SK-N-SH treated with all-trans-retinoic acid at 6 μM for 48 hours (cell line): Measurements from ENCODE around the gene BRAT1.

Experiments
- ATAC-seq: fragments of 200-7000 bp; cut with Tn5 transposase; 3 replicates; pipeline ENCODE4 v1.9.1; 2020; ENCODE audit warnings: mild to moderate bottlenecking, moderate library complexity
- ARNTL ChIP-seq: fragments of 450-650 bp; formaldehyde crosslinking; IDR thresholded peaks from 2 replicates; pipeline ENCODE4 v1.5.0; 2020; ENCODE audit warnings: low read depth, mild to moderate bottlenecking, moderate library complexity, borderline replicate concordance
- BACH2 ChIP-seq: fragments of 250-450 bp; sonication (Bioruptor Pico); IDR thresholded peaks from 2 replicates; pipeline ENCODE4 v1.9.0; 2021; ENCODE audit warnings: mild to moderate bottlenecking, borderline replicate concordance
- ESRRG ChIP-seq: fragments of 250-450 bp; sonication (Bioruptor Pico); IDR thresholded peaks from 2 replicates; pipeline ENCODE4 v1.6.1; 2021; ENCODE audit warnings: mild to moderate bottlenecking
- GLIS3 ChIP-seq: fragments of 250-450 bp; sonication (Bioruptor Pico); IDR thresholded peaks from 2 replicates; pipeline ENCODE4 v1.5.0; 2020; ENCODE audit warnings: mild to moderate bottlenecking, moderate library complexity
- ISL1 ChIP-seq: fragments of 250-450 bp; sonication (Bioruptor Pico); IDR thresholded peaks from 2 replicates; pipeline ENCODE4 v2.1.2; 2022; ENCODE audit warnings: mild to moderate bottlenecking, moderate library complexity
- PPARA ChIP-seq: fragments of 250-450 bp; sonication (Bioruptor Pico); IDR thresholded peaks from 2 replicates; pipeline ENCODE4 v1.5.0; 2020; ENCODE audit warnings: mild to moderate bottlenecking, borderline replicate concordance
- RARB ChIP-seq: fragments of 250-450 bp; sonication (Bioruptor Pico); IDR thresholded peaks from 2 replicates; pipeline ENCODE4 v1.8.0; 2021; ENCODE audit warnings: mild to moderate bottlenecking, moderate library complexity
- SNAI2 ChIP-seq: fragments of 250-450 bp; sonication (Bioruptor Pico); IDR thresholded peaks from 2 replicates; pipeline ENCODE4 v1.5.0; 2020; ENCODE audit warnings: mild to moderate bottlenecking, moderate library complexity
- TOX ChIP-seq: fragments of 250-450 bp; sonication (Bioruptor Pico); IDR thresholded peaks from 2 replicates; pipeline ENCODE4 v1.8.0; 2021; ENCODE audit warnings: mild to moderate bottlenecking, moderate library complexity, borderline replicate concordance
- ZC3H10 ChIP-seq: fragments of 250-450 bp; sonication (Bioruptor Pico); IDR thresholded peaks from 2 replicates; pipeline ENCODE4 v1.5.1; 2021; ENCODE audit warnings: mild to moderate bottlenecking, moderate library complexity
- ZFP3 ChIP-seq: fragments of 250-450 bp; sonication (Bioruptor Pico); IDR thresholded peaks from 2 replicates; pipeline ENCODE4 v1.5.0; 2020; ENCODE audit warnings: mild to moderate bottlenecking, moderate library complexity
- ZFP30 ChIP-seq: fragments of 450-650 bp; formaldehyde crosslinking; IDR thresholded peaks from 2 replicates; pipeline ENCODE4 v1.5.0; 2022; ENCODE audit warnings: mild to moderate bottlenecking, moderate library complexity
- ZNF565 ChIP-seq: fragments of 450-650 bp; formaldehyde crosslinking; conservative IDR thresholded peaks from 2 replicates; pipeline ENCODE4 v1.5.0; 2020; ENCODE audit warnings: low read depth, mild to moderate bottlenecking, moderate library complexity
- ZNF8 ChIP-seq: fragments of 450-650 bp; formaldehyde crosslinking; IDR thresholded peaks from 2 replicates; pipeline ENCODE4 v1.5.0; 2020; ENCODE audit warnings: mild to moderate bottlenecking, moderate library complexity
- TF ChIP-seq, protein P1 (sequence below): fragments of 250-450 bp; sonication (Bioruptor Pico); IDR thresholded peaks from 2 replicates; pipeline ENCODE4 v1.5.1; 2020; ENCODE audit warnings: low read depth, mild to moderate bottlenecking, moderate library complexity
- TF ChIP-seq, protein P2 (sequence below): fragments of 250-450 bp; sonication (Bioruptor Pico); IDR thresholded peaks from 2 replicates; pipeline ENCODE4 v1.8.0; 2021; ENCODE audit warnings: low read depth, mild to moderate bottlenecking, moderate library complexity, borderline replicate concordance
- TF ChIP-seq, protein P3 (sequence below): fragments of 250-450 bp; sonication (Bioruptor Pico); IDR thresholded peaks from 2 replicates; pipeline ENCODE4 v1.5.1; 2021; ENCODE audit warnings: mild to moderate bottlenecking, moderate library complexity

Gene BRAT1

DNA sequence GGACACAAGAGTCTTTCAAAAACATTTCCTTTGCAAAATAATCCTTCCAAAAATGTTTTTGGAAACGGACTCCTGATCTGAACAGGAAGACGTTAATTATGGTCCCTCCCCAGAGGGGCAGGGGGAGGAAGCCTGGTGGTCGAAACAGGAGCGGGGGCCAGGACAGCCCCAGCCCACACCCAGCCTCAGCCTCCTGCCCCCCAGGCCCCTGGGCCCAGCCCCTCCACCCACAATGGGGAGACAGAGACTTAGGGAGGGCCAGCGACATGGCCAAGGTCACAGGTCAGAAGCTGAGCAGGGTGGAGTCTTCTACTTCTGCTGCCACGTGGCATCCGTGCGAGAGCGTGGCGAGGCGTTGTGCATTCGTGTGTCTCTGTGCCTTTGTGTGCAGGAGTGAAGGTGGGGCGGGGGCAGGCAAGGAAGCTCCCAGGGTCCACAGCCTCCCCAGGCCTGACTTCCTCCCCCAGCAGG, 65.1 kb downstream of the BRAT1 start:
- no peak for ATAC-seq
- TF ChIP-seq ZFP30 (CRISPR knock-in tag) (no peak), PPARA (CRISPR knock-in tag) (no peak)
- TF ChIP-seq, protein P1, sequence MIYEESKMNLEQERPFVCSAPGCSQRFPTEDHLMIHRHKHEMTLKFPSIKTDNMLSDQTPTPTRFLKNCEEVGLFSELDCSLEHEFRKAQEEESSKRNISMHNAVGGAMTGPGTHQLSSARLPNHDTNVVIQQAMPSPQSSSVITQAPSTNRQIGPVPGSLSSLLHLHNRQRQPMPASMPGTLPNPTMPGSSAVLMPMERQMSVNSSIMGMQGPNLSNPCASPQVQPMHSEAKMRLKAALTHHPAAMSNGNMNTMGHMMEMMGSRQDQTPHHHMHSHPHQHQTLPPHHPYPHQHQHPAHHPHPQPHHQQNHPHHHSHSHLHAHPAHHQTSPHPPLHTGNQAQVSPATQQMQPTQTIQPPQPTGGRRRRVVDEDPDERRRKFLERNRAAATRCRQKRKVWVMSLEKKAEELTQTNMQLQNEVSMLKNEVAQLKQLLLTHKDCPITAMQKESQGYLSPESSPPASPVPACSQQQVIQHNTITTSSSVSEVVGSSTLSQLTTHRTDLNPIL (CRISPR knock-in tag): no peak
- TF ChIP-seq, protein P2, sequence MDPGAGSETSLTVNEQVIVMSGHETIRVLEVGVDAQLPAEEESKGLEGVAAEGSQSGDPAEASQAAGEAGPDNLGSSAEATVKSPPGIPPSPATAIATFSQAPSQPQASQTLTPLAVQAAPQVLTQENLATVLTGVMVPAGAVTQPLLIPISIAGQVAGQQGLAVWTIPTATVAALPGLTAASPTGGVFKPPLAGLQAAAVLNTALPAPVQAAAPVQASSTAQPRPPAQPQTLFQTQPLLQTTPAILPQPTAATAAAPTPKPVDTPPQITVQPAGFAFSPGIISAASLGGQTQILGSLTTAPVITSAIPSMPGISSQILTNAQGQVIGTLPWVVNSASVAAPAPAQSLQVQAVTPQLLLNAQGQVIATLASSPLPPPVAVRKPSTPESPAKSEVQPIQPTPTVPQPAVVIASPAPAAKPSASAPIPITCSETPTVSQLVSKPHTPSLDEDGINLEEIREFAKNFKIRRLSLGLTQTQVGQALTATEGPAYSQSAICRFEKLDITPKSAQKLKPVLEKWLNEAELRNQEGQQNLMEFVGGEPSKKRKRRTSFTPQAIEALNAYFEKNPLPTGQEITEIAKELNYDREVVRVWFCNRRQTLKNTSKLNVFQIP (CRISPR knock-in tag): no peak

DNA sequence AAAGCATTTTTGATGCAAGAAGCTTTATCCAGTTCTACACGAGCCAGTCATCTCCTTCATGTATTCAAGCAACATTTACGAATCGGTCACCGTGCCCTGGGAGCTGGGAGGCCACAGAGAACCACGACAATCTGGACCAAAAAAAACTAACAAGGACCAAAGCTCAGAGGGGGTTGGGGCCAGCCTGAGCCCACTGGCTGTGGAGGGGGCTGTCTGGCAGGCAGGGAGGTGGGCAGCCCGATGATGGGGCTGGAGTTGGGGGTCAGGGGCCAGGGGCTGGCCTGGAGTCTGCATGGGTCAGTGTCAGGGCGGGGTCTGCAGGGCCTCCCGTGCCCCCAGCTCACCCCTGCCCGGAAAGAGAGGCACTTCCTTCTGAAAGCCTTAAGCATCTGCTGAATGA, 66.6 kb downstream of the BRAT1 start:
- ATAC-seq: no peak
- TF ChIP-seq ZC3H10 (CRISPR knock-in tag) (no peak), ZNF8 (CRISPR knock-in tag) (no peak), RARB (CRISPR knock-in tag) (no peak), ISL1 (CRISPR knock-in tag) (no peak), ESRRG (CRISPR knock-in tag) (no peak), GLIS3 (no peak), SNAI2 (CRISPR knock-in tag) (no peak), ARNTL (CRISPR knock-in tag) (no peak), ZNF565 (no peak), PPARA (CRISPR knock-in tag) (no peak), ZFP3 (CRISPR knock-in tag) (no peak), TOX (CRISPR knock-in tag) (no peak), BACH2 (CRISPR knock-in tag) (no peak)
- TF ChIP-seq, protein P3, sequence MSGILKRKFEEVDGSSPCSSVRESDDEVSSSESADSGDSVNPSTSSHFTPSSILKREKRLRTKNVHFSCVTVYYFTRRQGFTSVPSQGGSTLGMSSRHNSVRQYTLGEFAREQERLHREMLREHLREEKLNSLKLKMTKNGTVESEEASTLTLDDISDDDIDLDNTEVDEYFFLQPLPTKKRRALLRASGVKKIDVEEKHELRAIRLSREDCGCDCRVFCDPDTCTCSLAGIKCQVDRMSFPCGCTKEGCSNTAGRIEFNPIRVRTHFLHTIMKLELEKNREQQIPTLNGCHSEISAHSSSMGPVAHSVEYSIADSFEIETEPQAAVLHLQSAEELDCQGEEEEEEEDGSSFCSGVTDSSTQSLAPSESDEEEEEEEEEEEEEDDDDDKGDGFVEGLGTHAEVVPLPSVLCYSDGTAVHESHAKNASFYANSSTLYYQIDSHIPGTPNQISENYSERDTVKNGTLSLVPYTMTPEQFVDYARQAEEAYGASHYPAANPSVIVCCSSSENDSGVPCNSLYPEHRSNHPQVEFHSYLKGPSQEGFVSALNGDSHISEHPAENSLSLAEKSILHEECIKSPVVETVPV (CRISPR knock-in tag): no peak
- TF ChIP-seq, protein P1 (CRISPR knock-in tag): no peak

DNA sequence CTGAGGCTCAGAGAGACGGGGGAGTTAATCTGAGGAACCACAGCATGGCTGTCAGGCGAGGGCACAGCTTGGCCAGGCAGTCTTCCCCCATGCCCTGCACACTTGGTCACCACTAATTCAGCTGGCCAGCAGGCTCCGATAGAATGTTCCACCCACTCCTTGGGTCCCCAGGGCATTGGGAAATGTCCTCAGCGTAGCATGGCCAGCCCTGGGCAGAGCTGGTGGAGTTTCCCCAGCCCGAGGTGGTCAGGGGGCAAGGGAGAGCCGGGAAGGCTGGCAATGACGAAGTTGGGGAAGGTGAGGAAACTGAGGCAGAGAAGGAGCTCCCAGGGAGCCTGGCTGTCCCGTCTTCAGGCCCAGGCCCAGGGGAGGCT, 67.1 kb downstream of the BRAT1 start:
- no peak for TF ChIP-seq ARNTL (CRISPR knock-in tag)
- ATAC-seq: no peak; the same call in 2 of the 3 replicates
